HCT116 (cell line): Measurements from ENCODE around the gene MYOM1. TPM values are rescaled to one million over a fixed set of nuclear protein-coding genes. Genes with fewer than 3 reads are reported as not detected.

Experiments
- ATAC-seq: fragments of 200-7000 bp; cut with Tn5 transposase; 2 replicates; pipeline ENCODE4 v1.9.1; 2020; ENCODE audit warnings: mild to moderate bottlenecking, moderate library complexity
- BruUV-seq: library from RNA; stranded (reverse); fragments of 400-500 nt; replicated peaks from 2 replicates; lab custom pipeline; 2021; lab: Mats Ljungman, UMichigan
- CTCF ChIA-PET: fragments of 300-600 bp; sonication (Branson Sonifier 250); formaldehyde crosslinking; loops from one replicate; lab custom pipeline; 2021; ENCODE audit warnings: antibody characterized with exemption; lab: Charles Lee
- POLR2A ChIA-PET: fragments of 300-600, 350-600 bp; sonication (Branson Sonifier 250); formaldehyde crosslinking; loops from one replicate; lab custom pipeline; 2021; ENCODE audit warnings: antibody characterized with exemption; lab: Charles Lee
- RAD21 ChIA-PET, 2 experiments: fragments of 300-600 bp; sonication (Branson Sonifier 250); formaldehyde crosslinking; loops; one replicate each; lab custom pipeline; 2023; ENCODE audit warnings: low total read pairs in 2 of 2; ENCODE audit not compliant: uncharacterized antibody in 2 of 2, unreplicated experiment in 2 of 2, low non-redundant PET in 1 of 2; lab: Charles Lee
- DNase-seq: peaks from one replicate; pipeline ENCODE4 v3.0.0-alpha.2; 2010; ENCODE audit warnings: low read depth, low spot score
- H2AFZ ChIP-seq: fragments of 200-600 bp; shearing (Covaris generic), sonication (generic); 2 replicates; pipeline ENCODE4 v1.6.1; 2017; ENCODE audit warnings: low read depth, mixed run types, mixed read lengths, antibody characterized with exemption, low read length; ENCODE audit not compliant: poor library complexity, severe bottlenecking
- H3K27ac ChIP-seq: 2 replicates; pipeline ENCODE4 v1.5.1; 2012; ENCODE audit warnings: low read depth, low read length
- H3K27me3 ChIP-seq: fragments of 200-600 bp; sonication (generic); 2 replicates; pipeline ENCODE4 v1.6.1; 2016; ENCODE audit warnings: mixed run types, low read length, mixed read lengths; ENCODE audit not compliant: insufficient read depth
- H3K36me3 ChIP-seq, 2 experiments: fragments of 200-500 bp in 1 of 2; fragments of 200-600 bp in 1 of 2; sonication (Bioruptor generic) in 1 of 2; sonication (generic) in 1 of 2; 2 replicates each; pipeline versions ENCODE4 v1.5.1 to v1.6.1; 2014 to 2016; ENCODE audit warnings: low read length in 2 of 2, inconsistent platforms in 1 of 2, mixed read lengths in 1 of 2, mixed run types in 1 of 2; ENCODE audit not compliant: insufficient read depth in 2 of 2, control insufficient read depth in 1 of 2
- H3K4me1 ChIP-seq, 2 experiments: fragments of 200-600 bp in 1 of 2; sonication (generic) in 1 of 2; 2 replicates each; pipeline versions ENCODE4 v1.5.1 to v1.6.1; 2012 to 2017; ENCODE audit warnings: low read length in 2 of 2, inconsistent platforms in 1 of 2, mild to moderate bottlenecking in 1 of 2, mixed read lengths in 1 of 2, mixed run types in 1 of 2, moderate library complexity in 1 of 2; ENCODE audit not compliant: insufficient read depth in 2 of 2, control insufficient read depth in 1 of 2
- H3K4me2 ChIP-seq: fragments of 200-600 bp; sonication (generic); 2 replicates; pipeline ENCODE4 v1.6.1; 2017; ENCODE audit warnings: mixed run types, low read length, mixed read lengths
- H3K4me3 ChIP-seq, 2 experiments: fragments of 200-600 bp in 1 of 2; sonication (generic) in 1 of 2; replicated peaks in 1 of 2; 2 replicates each; pipeline ENCODE4 v1.5.1; 2011 to 2016; ENCODE audit warnings: low read length in 2 of 2, control low read depth in 1 of 2, low read depth in 1 of 2, mild to moderate bottlenecking in 1 of 2, mixed read lengths in 1 of 2, mixed run types in 1 of 2
- H3K79me2 ChIP-seq: fragments of 200-600 bp; sonication (generic); 2 replicates; pipeline ENCODE4 v1.6.1; 2017; ENCODE audit warnings: mild to moderate bottlenecking, mixed run types, low read length, moderate library complexity, mixed read lengths; ENCODE audit not compliant: insufficient read depth
- H3K9ac ChIP-seq: fragments of 200-600 bp; sonication (generic); 2 replicates; pipeline ENCODE4 v1.6.1; 2016; ENCODE audit warnings: low read length, mixed read lengths
- H3K9me2 ChIP-seq: fragments of 200-600 bp; sonication (generic), shearing (Covaris generic); 2 replicates; pipeline ENCODE4 v1.6.1; 2017; ENCODE audit warnings: mixed run types, mild to moderate bottlenecking, moderate library complexity; ENCODE audit not compliant: insufficient read depth
- H3K9me3 ChIP-seq, 2 experiments: fragments of 200-500 bp in 1 of 2; fragments of 200-600 bp in 1 of 2; sonication (Bioruptor generic) in 1 of 2; sonication (generic) in 1 of 2; 2 replicates each; pipeline ENCODE4 v1.6.1; 2014 to 2017; ENCODE audit warnings: low read length in 2 of 2, mixed read lengths in 2 of 2, inconsistent platforms in 1 of 2, low read depth in 1 of 2, mild to moderate bottlenecking in 1 of 2, mixed run types in 1 of 2, moderate library complexity in 1 of 2; ENCODE audit not compliant: control insufficient read depth in 1 of 2, insufficient read depth in 1 of 2
- H4K20me1 ChIP-seq: fragments of 200-600 bp; sonication (generic), shearing (Covaris generic); 2 replicates; pipeline ENCODE4 v1.6.1; 2017; ENCODE audit warnings: mixed run types, mild to moderate bottlenecking, moderate library complexity; ENCODE audit not compliant: insufficient read depth
- CBX3 ChIP-seq: IDR thresholded peaks from 2 replicates; pipeline ENCODE4 v1.6.1; 2012; ENCODE audit warnings: low read depth
- CEBPB ChIP-seq: IDR thresholded peaks from 2 replicates; pipeline ENCODE4 v1.6.1; 2012; ENCODE audit warnings: low read depth
- CTCF ChIP-seq, 3 experiments: fragments of 200-600 bp in 1 of 3; sonication (generic) in 1 of 3; IDR thresholded peaks in 2 of 3; conservative IDR thresholded peaks in 1 of 3; 2 replicates each; pipeline ENCODE4 v1.5.1; 2012 to 2017; ENCODE audit warnings: low read depth in 2 of 3, low read length in 2 of 3, antibody characterized with exemption in 1 of 3, borderline replicate concordance in 1 of 3, control low read depth in 1 of 3, mild to moderate bottlenecking in 1 of 3, mixed read lengths in 1 of 3, mixed run types in 1 of 3, moderate library complexity in 1 of 3; ENCODE audit not compliant: insufficient read depth in 1 of 3
- EZH2 ChIP-seq: fragments of 200-600 bp; sonication (generic); IDR thresholded peaks from 2 replicates; pipeline ENCODE4 v1.6.1; 2017; ENCODE audit warnings: antibody characterized with exemption, mixed run types
- EZH2phosphoT487 ChIP-seq: fragments of 200-600 bp; IDR thresholded peaks from 2 replicates; pipeline ENCODE4 v1.6.1; 2018; ENCODE audit warnings: antibody characterized with exemption, borderline replicate concordance
- FOSL1 ChIP-seq: IDR thresholded peaks from 2 replicates; pipeline ENCODE4 v1.6.1; 2012; ENCODE audit warnings: low read depth
- MAX ChIP-seq: IDR thresholded peaks from 2 replicates; pipeline ENCODE4 v1.6.1; 2012
- POLR2AphosphoS5 ChIP-seq: IDR thresholded peaks from 2 replicates; pipeline ENCODE4 v1.6.1; 2011; ENCODE audit warnings: mild to moderate bottlenecking, low read depth, low read length, moderate library complexity
- REST ChIP-seq: IDR thresholded peaks from 2 replicates; pipeline ENCODE4 v1.6.1; 2012; ENCODE audit warnings: low read depth
- SP1 ChIP-seq: IDR thresholded peaks from 2 replicates; pipeline ENCODE4 v1.6.1; 2012; ENCODE audit warnings: low read depth
- SRF ChIP-seq: IDR thresholded peaks from 2 replicates; pipeline ENCODE4 v1.6.1; 2012; ENCODE audit warnings: low read depth
- TCF7L2 ChIP-seq: IDR thresholded peaks from 2 replicates; pipeline ENCODE4 v1.7.0; 2011; ENCODE audit warnings: borderline replicate concordance, inconsistent platforms; ENCODE audit not compliant: insufficient read depth, insufficient read length; ENCODE audit errors: extremely low read depth
- YY1 ChIP-seq: IDR thresholded peaks from 2 replicates; pipeline ENCODE4 v1.6.1; 2011; ENCODE audit warnings: low read length, low read depth, moderate library complexity, mild to moderate bottlenecking; ENCODE audit not compliant: insufficient replicate concordance; ENCODE audit errors: extremely low read depth
- ZFX ChIP-seq: fragments of 450-650 bp; IDR thresholded peaks from 2 replicates; pipeline ENCODE4 v1.6.1; 2017
- ZNF274 ChIP-seq: fragments of 200-500 bp; sonication (Bioruptor generic); IDR thresholded peaks from 2 replicates; pipeline ENCODE4 v1.6.1; 2014; ENCODE audit warnings: mild to moderate bottlenecking, low read depth, low read length, inconsistent platforms
- intact Hi-C: fragments of 100-400 bp; cut with micrococcal nuclease; formaldehyde crosslinking; loops from 2 replicates; pipeline ENCODE4 v1.10.0; 2022
- total RNA-seq: library from RNA; stranded (reverse); gene quantifications from one replicate; pipeline ENCODE4 v1.2.1, GENCODE V29; 2021; ENCODE audit not compliant: unreplicated experiment

Gene MYOM1
- total RNA-seq, 1 experiment from 2014 or later: 0.52 TPM

DNA sequence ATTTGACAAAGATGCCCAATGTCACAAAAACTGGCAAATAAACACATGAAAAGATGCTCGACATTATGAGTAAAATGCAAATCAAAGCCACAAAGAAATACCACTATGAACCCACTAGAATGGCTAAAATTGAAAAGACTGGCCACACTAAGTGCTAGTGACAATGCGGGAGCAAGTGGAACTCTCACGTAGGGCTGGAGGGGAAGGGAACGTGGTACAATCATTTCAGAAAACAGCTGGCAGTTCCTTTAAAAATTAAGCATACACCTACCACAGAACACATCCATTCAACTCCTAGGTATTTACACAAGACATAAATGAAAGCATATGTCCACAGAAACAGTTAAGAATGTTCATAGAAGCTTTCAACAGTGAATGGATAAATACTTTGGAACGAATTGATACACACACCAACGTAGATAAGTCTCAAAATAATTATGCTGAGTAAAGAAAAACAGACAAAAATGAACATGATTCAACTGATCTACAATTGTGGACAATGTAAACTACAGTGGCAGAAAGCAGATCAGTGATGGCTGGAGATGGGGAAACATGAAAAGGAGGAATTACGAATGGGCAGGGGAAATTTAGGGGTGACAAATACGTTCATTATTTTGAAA is 71.7 kb downstream of the MYOM1 start:
- H3K4me2 ChIP-seq: no peak overlapping the region
- no TSS peak for BruUV-seq
- no peaks in the 10 kb centered on the region for H4K20me1 ChIP-seq
- ATAC-seq (no peak), DNase-seq (no peak)
- no peaks in the 10 kb centered on the region for H3K4me1 ChIP-seq
- no peaks in the 10 kb centered on the region for H3K36me3 ChIP-seq
- ChIA-PET POLR2A (no interaction called here), RAD21 (interaction anchor here in 1 of 2 experiments (0.7 kb wide), 1 partner anchor 229 kb away, joined by 3 read pairs; no protein-coding TSS in a partner anchor), CTCF (no interaction called here)
- no peak overlapping the region for H3K4me3 ChIP-seq
- H3K9me3 ChIP-seq: no peaks in the 10 kb centered on the region
- TF ChIP-seq TCF7L2 (no peak), FOSL1 (no peak), ZNF274 (no peak), MAX (no peak), CEBPB (no peak), ZFX (no peak), EZH2 (no peak), CBX3 (no peak), YY1 (no peak)
- intact Hi-C loops: no loop called here
- no peak overlapping the region for H3K27ac ChIP-seq
- no peak overlapping the region for H2AFZ ChIP-seq
- no peaks in the 10 kb centered on the region for H3K9me2 ChIP-seq
- no peaks in the 10 kb centered on the region for H3K79me2 ChIP-seq
- H3K9ac ChIP-seq: no peak overlapping the region
- no peaks in the 10 kb centered on the region for H3K27me3 ChIP-seq

GRCh38 chr18:3140986-3141639 is 78.7 kb downstream of the MYOM1 start:
- H3K27me3 ChIP-seq: no peaks in the 10 kb centered on the region
- H3K27ac ChIP-seq: no peak overlapping the region
- no peaks in the 10 kb centered on the region for H3K36me3 ChIP-seq
- H4K20me1 ChIP-seq: no peaks in the 10 kb centered on the region
- intact Hi-C loops: no loop called here
- H2AFZ ChIP-seq: no peak overlapping the region
- no peak overlapping the region for H3K4me3 ChIP-seq
- H3K9me3 ChIP-seq: no peaks in the 10 kb centered on the region
- H3K4me1 ChIP-seq: no peaks in the 10 kb centered on the region
- no peaks in the 10 kb centered on the region for H3K79me2 ChIP-seq
- no TSS peak for BruUV-seq
- POLR2A ChIA-PET: no interaction called here
- CTCF ChIA-PET: no interaction called here
- no peak overlapping the region for H3K9ac ChIP-seq
- no peaks in the 10 kb centered on the region for H3K9me2 ChIP-seq
- ATAC-seq: no peak
- RAD21 ChIA-PET: no interaction called here
- DNase-seq: no peak
- no peak overlapping the region for H3K4me2 ChIP-seq
- no peak for TF ChIP-seq REST
- no peak for TF ChIP-seq SRF
- TF ChIP-seq CTCF (IDR thresholded peaks at IDR 0.05 in 2 of 3, conservative IDR thresholded peaks at IDR 0.05 in 1 of 3; ENCODE audit: borderline replicate concordance in 1 of 3, insufficient read depth in 1 of 3, low read depth in 2 of 3, low read length in 2 of 3): no peak
- TF ChIP-seq POLR2AphosphoS5: no peak
- TF ChIP-seq SP1: no peak
- no peak for TF ChIP-seq EZH2phosphoT487
- TF ChIP-seq CEBPB: no peak
